Right lobe of liver (tissue), 4 donors: ENCODE measurements around the gene TRAF3IP1.

Experiments used
- CTCF ChIP-seq, 4 donors: fragments of 200-600 bp in 3 of 4; fragments of 450-650 bp in 1 of 4; IDR thresholded peaks; one replicate each; pipeline versions ENCODE4 v1.5.1 to v1.8.0; 2016 to 2022; ENCODE audit warnings: antibody characterized with exemption in 4 of 4, mild to moderate bottlenecking in 2 of 4
- POLR2A ChIP-seq: fragments of 450-650 bp; IDR thresholded peaks from one replicate; pipeline ENCODE4 v1.6.1; 2017; ENCODE audit warnings: antibody characterized with exemption, mild to moderate bottlenecking
- donor health status: DM: no; HTN: no; CAD: no.
- donor health status: DM: no; HTN: no; CAD: no.
- donor health status: DM: no; HTN: yes; CAD: no.

- TF ChIP-seq POLR2A = no peak
- no peak for TF ChIP-seq CTCF (IDR thresholded peaks at IDR 0.05)
These were observed 114.8 kb downstream of the TRAF3IP1 start for GRCh38 chr2:238434846-238435751.
